ENCODE measurements around the gene CYP27B1. TPM values are rescaled to one million over a fixed set of nuclear protein-coding genes. Genes with fewer than 3 reads are reported as not detected.
"Not testable (repeated sequence)": the region's sequence is repeated elsewhere in the genome, so short reads cannot be mapped to it uniquely, and the experiment has no call there.

CYP27B1 gene
- polyA plus RNA-seq, 1 donor = 0.86 TPM

- DNase-seq (ENCODE audit: low read depth) = no peak
Observed at GRCh38 chr12:57722716-57723629, 43.9 kb downstream of the CYP27B1 start.

GRCh38 chr12:57721846-57722608 is 44.9 kb downstream of the CYP27B1 start:
- DNase-seq (ENCODE audit: low read depth) = not testable (repeated sequence)

- DNase-seq (ENCODE audit: low read depth) = no peak
Observed at GRCh38 chr12:57720606-57721595, 46.0 kb downstream of the CYP27B1 start.

GRCh38 chr12:57719777-57720605 is 46.9 kb downstream of the CYP27B1 start:
- DNase-seq (ENCODE audit: low read depth) = no peak

DNA sequence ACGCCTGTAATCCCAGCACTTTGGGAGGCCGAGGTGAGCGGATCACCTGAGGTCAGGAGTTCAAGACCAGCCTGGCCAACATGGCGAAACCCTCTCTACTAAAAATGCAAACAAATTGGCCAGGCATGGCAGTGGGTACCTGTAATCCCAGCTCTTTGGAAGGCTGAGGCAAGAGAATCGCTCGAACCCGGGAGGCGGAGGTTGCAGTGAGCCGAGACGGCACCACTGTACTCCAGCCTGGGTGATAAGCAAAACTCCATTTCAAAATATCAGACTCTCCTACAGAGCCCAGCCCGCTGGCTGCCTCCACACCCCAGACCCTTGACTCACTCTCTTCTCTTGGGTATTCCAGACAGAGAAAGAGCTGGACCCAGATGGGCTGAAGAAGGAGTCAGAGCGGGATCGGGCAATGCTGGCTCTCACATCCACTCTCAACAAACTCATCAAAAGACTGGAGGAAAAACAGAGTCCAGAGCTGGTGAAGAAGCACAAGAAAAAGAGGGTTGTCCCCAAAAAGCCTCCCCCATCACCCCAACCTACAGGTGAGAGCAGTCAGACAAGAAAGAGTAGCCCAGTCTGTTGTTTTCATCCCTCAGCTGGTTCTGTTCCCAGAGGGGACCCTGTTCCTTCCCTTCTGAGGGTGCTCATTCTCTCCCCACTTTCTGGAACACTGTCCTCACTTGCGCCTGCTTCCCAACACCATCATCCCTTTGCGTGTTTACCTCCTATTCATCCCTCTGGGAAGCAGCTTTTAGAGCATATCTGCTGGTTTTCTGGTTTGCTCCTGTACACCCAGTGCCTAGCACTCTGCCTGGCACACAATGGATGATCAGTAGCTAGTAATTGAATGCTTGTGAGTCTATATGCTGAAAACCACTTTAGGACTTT is 48.0 kb downstream of the CYP27B1 start:
- DNase-seq (ENCODE audit: low read depth) = no peak

DNA sequence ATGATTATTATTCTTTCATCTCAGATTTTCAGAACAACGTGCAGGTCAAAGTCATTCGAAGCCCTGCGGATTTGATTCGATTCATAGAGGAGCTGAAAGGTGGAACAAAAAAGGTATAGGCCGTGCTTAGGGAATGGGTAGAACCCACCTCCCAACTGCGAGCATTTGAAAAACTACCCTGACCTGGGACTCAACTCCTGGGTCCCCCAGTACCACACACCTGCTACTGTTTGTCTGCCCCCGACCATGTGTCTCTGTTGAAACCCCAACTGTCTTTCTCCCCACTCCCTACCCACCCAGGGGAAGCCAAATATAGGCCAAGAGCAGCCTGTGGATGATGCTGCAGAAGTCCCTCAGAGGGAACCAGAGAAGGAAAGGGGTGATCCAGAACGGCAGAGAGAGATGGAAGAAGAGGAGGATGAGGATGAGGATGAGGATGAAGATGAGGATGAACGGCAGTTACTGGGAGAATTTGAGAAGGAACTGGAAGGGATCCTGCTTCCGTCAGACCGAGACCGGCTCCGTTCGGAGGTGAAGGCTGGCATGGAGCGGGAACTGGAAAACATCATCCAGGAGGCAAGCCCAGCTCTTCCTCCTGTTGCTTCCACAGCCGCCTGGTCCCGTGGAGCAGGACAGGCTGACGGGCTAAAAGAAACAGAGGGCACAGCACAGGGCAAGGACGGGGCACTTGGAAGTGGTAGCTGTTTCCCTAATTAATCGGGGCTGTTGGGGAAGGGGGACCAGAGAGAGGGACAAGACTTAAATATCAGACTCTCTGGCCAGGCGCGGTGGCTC is 48.8 kb downstream of the CYP27B1 start:
- no peak for DNase-seq (ENCODE audit: low read depth)

DNA sequence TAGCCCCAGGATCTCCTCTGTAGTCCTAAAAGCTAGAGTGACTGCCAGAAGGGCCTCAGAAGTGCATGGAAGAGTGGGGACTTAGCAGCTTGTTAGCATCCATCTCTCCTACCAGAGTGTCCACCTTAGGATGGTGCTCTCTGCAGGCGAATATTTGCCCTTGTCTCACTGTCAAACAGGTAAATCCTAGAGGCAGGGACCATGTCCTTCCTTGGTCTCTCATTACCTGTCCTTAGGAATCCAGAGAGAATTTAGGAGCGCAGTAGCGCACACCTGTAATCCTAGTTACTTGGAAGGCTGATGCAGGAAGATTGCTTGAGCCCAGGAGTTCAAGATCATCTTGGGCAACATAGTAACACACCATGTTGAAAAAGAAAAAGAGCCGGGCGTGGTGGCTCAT is 49.7 kb downstream of the CYP27B1 start:
- DNase-seq (ENCODE audit: low read depth) = no peak

DNA sequence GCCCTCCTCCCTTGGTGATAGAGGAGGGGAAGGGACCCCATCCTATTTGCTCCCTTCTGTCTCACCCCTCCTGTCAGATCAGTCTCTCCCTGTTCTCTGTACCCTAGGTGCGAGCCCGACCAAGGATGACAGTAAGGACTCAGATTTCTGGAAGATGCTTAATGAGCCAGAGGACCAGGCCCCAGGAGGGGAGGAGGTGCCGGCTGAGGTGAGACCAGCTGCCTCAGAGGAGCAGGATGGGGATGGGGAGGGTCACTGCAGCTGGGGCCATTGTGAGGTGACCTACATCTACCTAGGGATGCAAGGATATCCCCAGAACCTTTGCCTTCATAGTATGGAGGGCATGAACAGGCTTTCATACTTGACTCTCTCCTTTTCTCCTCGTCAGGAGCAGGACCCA is 50.6 kb downstream of the CYP27B1 start:
- no peak for DNase-seq (ENCODE audit: low read depth)

DNA sequence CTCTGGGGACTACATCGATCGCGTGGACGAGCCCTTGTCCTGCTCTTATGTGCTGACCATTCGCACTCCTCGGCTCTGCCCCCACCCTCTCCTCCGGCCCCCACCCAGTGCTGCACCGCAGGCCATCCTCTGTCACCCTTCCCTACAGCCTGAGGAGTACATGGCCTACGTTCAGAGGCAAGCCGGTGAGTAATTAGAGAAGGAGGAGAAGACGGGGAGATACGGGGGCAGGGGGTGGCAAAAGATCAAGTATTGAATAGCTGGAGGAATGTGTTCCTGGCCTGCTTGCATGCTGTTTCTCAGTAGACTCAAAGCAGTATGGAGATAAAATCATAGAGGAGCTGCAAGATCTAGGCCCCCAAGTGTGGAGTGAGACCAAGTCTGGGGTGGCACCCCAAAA is 51.1 kb downstream of the CYP27B1 start:
- no peak for DNase-seq (ENCODE audit: low read depth)

- DNase-seq (ENCODE audit: low read depth) = not testable (repeated sequence)
Observed at GRCh38 chr12:57715036-57715748, 51.7 kb downstream of the CYP27B1 start.

DNA sequence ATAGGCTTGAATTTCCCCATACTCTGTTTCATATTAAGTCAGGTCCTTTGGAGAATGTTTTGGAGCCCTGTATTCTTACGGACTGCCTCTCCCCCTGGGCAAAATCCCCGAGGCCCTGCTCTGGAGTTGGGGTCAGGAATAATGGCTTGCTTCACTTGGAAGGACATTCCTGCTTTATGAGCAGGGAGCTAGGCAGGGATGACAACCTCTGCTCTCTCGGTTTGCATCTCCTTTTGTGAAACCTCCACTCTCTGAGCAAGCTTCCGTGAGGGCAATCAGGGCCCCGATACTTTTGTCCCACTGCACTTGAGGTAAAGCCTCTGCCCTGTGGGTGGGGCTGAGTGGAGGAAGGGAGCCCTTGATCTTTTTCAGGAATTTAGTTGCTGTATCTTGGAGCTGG is 53.7 kb downstream of the CYP27B1 start:
- DNase-seq (ENCODE audit: low read depth) = no peak

DNA sequence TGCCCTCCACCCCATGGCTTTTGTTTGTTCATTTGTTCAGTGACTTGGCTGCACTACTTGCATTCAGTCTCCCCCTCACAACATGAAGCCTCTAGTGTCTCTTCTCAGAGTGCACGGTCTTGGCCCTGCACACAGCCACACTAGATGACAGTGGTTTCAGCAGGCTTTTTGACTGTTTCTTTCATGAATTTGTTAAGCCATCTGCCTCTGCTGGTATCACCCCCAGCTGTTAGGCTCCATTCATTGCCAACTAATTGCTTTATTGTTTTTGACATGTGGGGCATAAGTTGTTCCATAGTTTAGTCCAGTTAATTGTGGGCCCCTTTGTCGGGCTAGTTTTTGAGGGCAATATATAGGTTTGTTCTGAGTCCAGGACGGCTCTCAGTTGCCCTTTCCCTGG is 54.2 kb downstream of the CYP27B1 start:
- DNase-seq (ENCODE audit: low read depth) = no peak

Other genes starting within 250 kb of the CYP27B1 start
- 12.6 TPM for gene DDIT3, start 246.6 kb downstream of the CYP27B1 start, polyA plus RNA-seq (ENCODE audit: insufficient read length)
- gene MBD6, start 244.3 kb downstream of the CYP27B1 start, polyA plus RNA-seq (ENCODE audit: insufficient read length) = 43.1 TPM
- 148 TPM for gene DCTN2, start 219.9 kb downstream of the CYP27B1 start, polyA plus RNA-seq (ENCODE audit: insufficient read length)
- gene KIF5A, start 217.0 kb downstream of the CYP27B1 start, polyA plus RNA-seq (ENCODE audit: insufficient read length) = 0.03 TPM
- gene PIP4K2C, start 175.9 kb downstream of the CYP27B1 start, polyA plus RNA-seq (ENCODE audit: insufficient read length) = 10.6 TPM
- gene DTX3, start 162.3 kb downstream of the CYP27B1 start, polyA plus RNA-seq (ENCODE audit: insufficient read length) = 22.4 TPM
- gene ARHGEF25, start 155.6 kb downstream of the CYP27B1 start, polyA plus RNA-seq (ENCODE audit: insufficient read length) = 25.4 TPM
- 2.1 TPM for gene B4GALNT1, start 133.9 kb downstream of the CYP27B1 start, polyA plus RNA-seq (ENCODE audit: insufficient read length)
- gene OS9, start 72.9 kb downstream of the CYP27B1 start, polyA plus RNA-seq (ENCODE audit: insufficient read length) = 107 TPM
- gene AGAP2, start 28.3 kb downstream of the CYP27B1 start, polyA plus RNA-seq (ENCODE audit: insufficient read length) = 8.2 TPM
- 40.9 TPM for gene TSPAN31, start 22.0 kb downstream of the CYP27B1 start, polyA plus RNA-seq (ENCODE audit: insufficient read length)
- 134 TPM for gene CDK4, start 14.8 kb downstream of the CYP27B1 start, polyA plus RNA-seq (ENCODE audit: insufficient read length)
- gene MARCHF9, start 12.0 kb downstream of the CYP27B1 start, polyA plus RNA-seq (ENCODE audit: insufficient read length) = 8.3 TPM
- gene METTL1, start 5.0 kb upstream of the CYP27B1 start, polyA plus RNA-seq (ENCODE audit: insufficient read length) = 24.4 TPM
- 6.9 TPM for gene EEF1AKMT3, start 5.5 kb upstream of the CYP27B1 start, polyA plus RNA-seq (ENCODE audit: insufficient read length)
- gene TSFM, start 15.7 kb upstream of the CYP27B1 start, polyA plus RNA-seq (ENCODE audit: insufficient read length) = 30.0 TPM
- gene AVIL, start 51.7 kb upstream of the CYP27B1 start, polyA plus RNA-seq (ENCODE audit: insufficient read length) = 24.6 TPM
- gene CTDSP2, start 79.7 kb upstream of the CYP27B1 start, polyA plus RNA-seq (ENCODE audit: insufficient read length) = 195 TPM
- gene ATP23, start 174.5 kb upstream of the CYP27B1 start, polyA plus RNA-seq (ENCODE audit: insufficient read length) = 5.3 TPM